ENCODE data around the gene CDK1.

Gene CDK1

GRCh38 chr10:60819271-60819670 lies 41.0 kb downstream of the CDK1 start:
- TF ChIP-seq GABPA (IDR thresholded peaks at IDR 0.05; ENCODE audit: low read depth) (no peak), CTCF (IDR thresholded peaks at IDR 0.05; ENCODE audit: insufficient read depth, low read length) (no peak), SPI1 (IDR thresholded peaks at IDR 0.05; ENCODE audit: borderline replicate concordance, low read depth) (no peak), REST (IDR thresholded peaks at IDR 0.05; ENCODE audit: insufficient replicate concordance, low read depth) (no peak), POLR2AphosphoS5 (IDR thresholded peaks at IDR 0.05; ENCODE audit: low read depth) (no peak)
- Histone ChIP-seq H3K27ac (replicated peaks) (no peak overlapping the region), H3K27me3 (ENCODE audit: insufficient read depth, poor library complexity, severe bottlenecking) (no peaks in the 10 kb centered on the region), H3K4me3 (replicated peaks; ENCODE audit: insufficient read depth, low read length) (no peak overlapping the region)
- no peak for DNase-seq (ENCODE audit: low read depth in 1 of 2, low spot score in 1 of 2)

GRCh38 chr10:60820093-60820754 lies 41.9 kb downstream of the CDK1 start:
- TF ChIP-seq GABPA (IDR thresholded peaks at IDR 0.05; ENCODE audit: low read depth) (no peak), CTCF (IDR thresholded peaks at IDR 0.05; ENCODE audit: insufficient read depth, low read length) (no peak), SPI1 (IDR thresholded peaks at IDR 0.05; ENCODE audit: borderline replicate concordance, low read depth) (no peak), REST (IDR thresholded peaks at IDR 0.05; ENCODE audit: insufficient replicate concordance, low read depth) (no peak), POLR2AphosphoS5 (IDR thresholded peaks at IDR 0.05; ENCODE audit: low read depth) (no peak)
- Histone ChIP-seq H3K4me3 (replicated peaks; ENCODE audit: insufficient read depth, low read length) (no peak overlapping the region), H3K27me3 (ENCODE audit: insufficient read depth, poor library complexity, severe bottlenecking) (no peaks in the 10 kb centered on the region), H3K27ac (replicated peaks) (no peak overlapping the region)
- DNase-seq (ENCODE audit: low read depth in 1 of 2, low spot score in 1 of 2): no peak

GRCh38 chr10:60821656-60822055 lies 43.4 kb downstream of the CDK1 start:
- TF ChIP-seq GABPA (IDR thresholded peaks at IDR 0.05; ENCODE audit: low read depth) (no peak), REST (IDR thresholded peaks at IDR 0.05; ENCODE audit: insufficient replicate concordance, low read depth) (no peak), POLR2AphosphoS5 (IDR thresholded peaks at IDR 0.05; ENCODE audit: low read depth) (no peak), SPI1 (IDR thresholded peaks at IDR 0.05; ENCODE audit: borderline replicate concordance, low read depth) (no peak), CTCF (IDR thresholded peaks at IDR 0.05; ENCODE audit: insufficient read depth, low read length) (no peak)
- Histone ChIP-seq H3K27me3 (ENCODE audit: insufficient read depth, poor library complexity, severe bottlenecking) (no peaks in the 10 kb centered on the region), H3K27ac (replicated peaks) (no peak overlapping the region), H3K4me3 (replicated peaks; ENCODE audit: insufficient read depth, low read length) (no peak overlapping the region)
- DNase-seq (ENCODE audit: low read depth in 1 of 2, low spot score in 1 of 2): no peak

All from HL-60 (cell line).